ENCODE measurements around the gene YAP1. TPM values are rescaled to one million over a fixed set of nuclear protein-coding genes. Genes with fewer than 3 reads are reported as not detected.

YAP1 gene
- total and polyA plus RNA-seq, 2 experiments from 2014 or later: 20.6 to 111 TPM

Other genes with a start within 250 kb of the YAP1 start
- 1.6 and 2.2 TPM in 2 replicates for gene CEP126, start 195.4 kb upstream of the YAP1 start, total RNA-seq
- gene CEP126, start 195.4 kb upstream of the YAP1 start, polyA plus RNA-seq: 1.4 and 1.8 TPM in 2 replicates
- not detected in 2 replicates for gene ANGPTL5, start 193.9 kb upstream of the YAP1 start, total RNA-seq
- 0.06 and 0.12 TPM in 2 replicates for gene ANGPTL5, start 193.9 kb upstream of the YAP1 start, polyA plus RNA-seq
- 1.5 and 3.4 TPM in 2 replicates for gene CFAP300, start 63.0 kb upstream of the YAP1 start, total RNA-seq
- gene CFAP300, start 63.0 kb upstream of the YAP1 start, polyA plus RNA-seq: 2.7 and 2.9 TPM in 2 replicates
- 11.6 and 13.6 TPM in 2 replicates for gene BIRC3, start 207.0 kb downstream of the YAP1 start, total RNA-seq
- gene BIRC3, start 207.0 kb downstream of the YAP1 start, polyA plus RNA-seq: 11.5 and 13.7 TPM in 2 replicates
- gene BIRC2, start 236.8 kb downstream of the YAP1 start, total RNA-seq: 85.7 and 96.8 TPM in 2 replicates
- 37.7 and 42.1 TPM in 2 replicates for gene BIRC2, start 236.8 kb downstream of the YAP1 start, polyA plus RNA-seq